Endothelial cell of umbilical vein (primary cell): ENCODE data around the gene METTL15.

Experiments
- EZH2 ChIP-seq: IDR thresholded peaks from 2 replicates; pipeline ENCODE4 v1.6.1; 2012; ENCODE audit warnings: borderline replicate concordance, low read depth, mild to moderate bottlenecking, moderate library complexity, low read length, inconsistent platforms; ENCODE audit not compliant: severe bottlenecking
- POLR2A ChIP-seq: IDR thresholded peaks from 2 replicates; pipeline ENCODE4 v1.6.1; 2012; ENCODE audit warnings: low read depth, mild to moderate bottlenecking, control low read depth, low read length
- POLR2AphosphoS5 ChIP-seq: IDR thresholded peaks from 2 replicates; pipeline ENCODE4 v1.6.1; 2012; ENCODE audit warnings: low read depth, mild to moderate bottlenecking, control low read depth, low read length, moderate library complexity; ENCODE audit not compliant: insufficient read depth
- TF ChIP-seq, protein P1 (sequence below), 2 donors: IDR thresholded peaks; 1 replicate in 1 of 2; 2 replicates in 1 of 2; pipeline ENCODE4 v1.5.1; 2011; ENCODE audit warnings: low read length in 2 of 2, mild to moderate bottlenecking in 2 of 2, moderate library complexity in 2 of 2, control low read depth in 1 of 2, inconsistent platforms in 1 of 2, low read depth in 1 of 2; ENCODE audit not compliant: insufficient read depth in 1 of 2; ENCODE audit errors: extremely low read depth in 1 of 2

DNA sequence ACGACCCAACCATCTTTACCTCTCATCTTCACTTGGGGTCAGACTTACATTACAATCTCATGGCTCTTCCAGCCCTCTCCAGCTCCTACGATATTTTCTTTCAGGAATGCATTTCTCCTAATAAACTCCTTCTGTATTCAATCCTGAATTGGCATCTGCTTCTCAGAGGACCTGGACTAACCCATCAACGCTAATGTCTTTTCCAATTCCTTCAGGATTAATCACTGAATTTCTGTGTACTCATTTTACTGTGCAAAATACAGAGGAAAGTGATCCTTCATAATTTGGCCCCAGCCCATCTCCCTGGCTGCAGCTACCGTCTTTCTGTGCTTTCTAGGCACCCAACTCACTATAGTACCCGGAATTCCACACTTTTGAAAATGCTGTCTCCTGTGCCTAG is 239.2 kb downstream of the METTL15 start:
- TF ChIP-seq, protein P1, sequence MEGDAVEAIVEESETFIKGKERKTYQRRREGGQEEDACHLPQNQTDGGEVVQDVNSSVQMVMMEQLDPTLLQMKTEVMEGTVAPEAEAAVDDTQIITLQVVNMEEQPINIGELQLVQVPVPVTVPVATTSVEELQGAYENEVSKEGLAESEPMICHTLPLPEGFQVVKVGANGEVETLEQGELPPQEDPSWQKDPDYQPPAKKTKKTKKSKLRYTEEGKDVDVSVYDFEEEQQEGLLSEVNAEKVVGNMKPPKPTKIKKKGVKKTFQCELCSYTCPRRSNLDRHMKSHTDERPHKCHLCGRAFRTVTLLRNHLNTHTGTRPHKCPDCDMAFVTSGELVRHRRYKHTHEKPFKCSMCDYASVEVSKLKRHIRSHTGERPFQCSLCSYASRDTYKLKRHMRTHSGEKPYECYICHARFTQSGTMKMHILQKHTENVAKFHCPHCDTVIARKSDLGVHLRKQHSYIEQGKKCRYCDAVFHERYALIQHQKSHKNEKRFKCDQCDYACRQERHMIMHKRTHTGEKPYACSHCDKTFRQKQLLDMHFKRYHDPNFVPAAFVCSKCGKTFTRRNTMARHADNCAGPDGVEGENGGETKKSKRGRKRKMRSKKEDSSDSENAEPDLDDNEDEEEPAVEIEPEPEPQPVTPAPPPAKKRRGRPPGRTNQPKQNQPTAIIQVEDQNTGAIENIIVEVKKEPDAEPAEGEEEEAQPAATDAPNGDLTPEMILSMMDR (IDR thresholded peaks at IDR 0.05; ENCODE audit: extremely low read depth in 1 of 2, insufficient read depth in 1 of 2, low read depth in 1 of 2, low read length in 2 of 2), result no peak
- TF ChIP-seq POLR2A (no peak), EZH2 (no peak), POLR2AphosphoS5 (no peak)
